K562 (cell line): Measurements from ENCODE around the gene MFSD6. TPM values are rescaled to one million over a fixed set of nuclear protein-coding genes. Genes with fewer than 3 reads are reported as not detected.

Experiments used
- ATAC-seq: fragments of 200-7000 bp; cut with Tn5 transposase; 3 replicates; pipeline ENCODE4 v1.9.1; 2020; ENCODE audit warnings: moderate library complexity
- BruUV-seq: library from RNA; stranded (reverse); fragments of 400-500 nt; replicated peaks from 2 replicates; lab custom pipeline; 2021; lab: Mats Ljungman, UMichigan
- CTCF ChIA-PET: fragments of 300-600 bp; formaldehyde crosslinking; extraction: SDS; loops from one replicate; lab custom pipeline; 2021; ENCODE audit warnings: low intra/inter-chr PET ratio; lab: Yijun Ruan, JAX
- POLR2A ChIA-PET: fragments of 300-600, 350-650 bp; sonication (Branson Sonifier 250); formaldehyde crosslinking; extraction: SDS; loops from one replicate; lab custom pipeline; 2021; ENCODE audit warnings: antibody characterized with exemption, inconsistent platforms; lab: Yijun Ruan, JAX
- DNase-seq, 4 experiments: peaks; one replicate each; pipeline versions ENCODE4 v3.0.0 to v3.0.0-alpha.2; 2011 to 2018; ENCODE audit warnings: low spot score in 3 of 4, mixed read lengths in 3 of 4; ENCODE audit errors: extremely low read depth in 1 of 4
- FAIRE-seq: peaks from 2 replicates; lab custom pipeline; 2011; peaks lifted over from hg19 to GRCh38; lab: Jason Lieb, UNC
- H2AFZ ChIP-seq: 2 replicates; pipeline ENCODE4 v1.6.0; 2011; ENCODE audit warnings: low read depth, low read length, control low read depth, inconsistent platforms
- H3K27ac ChIP-seq: fragments of 200-600 bp; 3 replicates; pipeline ENCODE4 v1.8.0; 2011; ENCODE audit warnings: low read depth, mild to moderate bottlenecking, control low read depth, inconsistent platforms, low read length, moderate library complexity, mixed read lengths; ENCODE audit errors: extremely low read depth
- H3K27me3 ChIP-seq, 2 experiments: fragments of 300-600 bp in 1 of 2; 2 replicates in 1 of 2; 3 replicates in 1 of 2; pipeline versions ENCODE4 v1.6.0 to v1.8.0; 2011; ENCODE audit warnings: inconsistent platforms in 2 of 2, low read length in 2 of 2, mild to moderate bottlenecking in 1 of 2, mixed read lengths in 1 of 2, moderate library complexity in 1 of 2; ENCODE audit not compliant: control insufficient read depth in 2 of 2, insufficient read depth in 2 of 2
- H3K36me3 ChIP-seq: fragments of 300-600 bp; 3 replicates; pipeline ENCODE4 v1.8.0; 2011; ENCODE audit warnings: mild to moderate bottlenecking, low read length, inconsistent platforms; ENCODE audit not compliant: control insufficient read depth, insufficient read depth
- H3K4me1 ChIP-seq, 2 experiments: fragments of 200-600 bp in 1 of 2; replicated peaks in 1 of 2; 2 replicates in 1 of 2; 3 replicates in 1 of 2; pipeline versions ENCODE4 v1.5.1 to v1.8.0; 2011; ENCODE audit warnings: inconsistent platforms in 2 of 2, low read length in 2 of 2, mild to moderate bottlenecking in 1 of 2, mixed read lengths in 1 of 2, moderate library complexity in 1 of 2; ENCODE audit not compliant: control insufficient read depth in 2 of 2, insufficient read depth in 2 of 2
- H3K4me2 ChIP-seq: 2 replicates; pipeline ENCODE4 v1.6.1; 2011; ENCODE audit warnings: low read length, control low read depth, inconsistent platforms, mixed read lengths; ENCODE audit not compliant: insufficient read depth
- H3K4me3 ChIP-seq: fragments of 200-600 bp; sonication (generic), shearing (Covaris generic); 2 replicates; pipeline ENCODE4 v1.5.1; 2016; ENCODE audit warnings: control low read depth, inconsistent platforms
- H3K79me2 ChIP-seq: fragments of 200-600 bp; 3 replicates; pipeline ENCODE4 v1.8.0; 2011; ENCODE audit warnings: low read length, inconsistent platforms; ENCODE audit not compliant: control insufficient read depth, insufficient read depth
- H3K9ac ChIP-seq, 2 experiments: 2 replicates each; pipeline versions ENCODE4 v1.6.0 to v1.6.1; 2011; ENCODE audit warnings: low read depth in 2 of 2, low read length in 2 of 2, control low read depth in 1 of 2, inconsistent platforms in 1 of 2, mild to moderate bottlenecking in 1 of 2, mixed read lengths in 1 of 2; ENCODE audit not compliant: insufficient read depth in 1 of 2
- H3K9me1 ChIP-seq: one replicate; pipeline ENCODE4 v1.6.0; 2011; ENCODE audit warnings: inconsistent platforms, mild to moderate bottlenecking, low read length, moderate library complexity; ENCODE audit not compliant: control insufficient read depth, insufficient read depth
- H3K9me3 ChIP-seq: replicated peaks from 2 replicates; pipeline ENCODE4 v1.5.1; 2011; ENCODE audit warnings: low read depth, low read length, inconsistent platforms; ENCODE audit not compliant: control insufficient read depth, insufficient read depth
- H4K20me1 ChIP-seq: replicated peaks from 2 replicates; pipeline ENCODE4 v1.6.1; 2011; ENCODE audit warnings: low read length, inconsistent platforms, mixed read lengths; ENCODE audit not compliant: control insufficient read depth, insufficient read depth
- ARNT ChIP-seq, 2 experiments: fragments of 450-650 bp; IDR thresholded peaks; 2 replicates each; pipeline ENCODE4 v1.6.1; 2016; ENCODE audit warnings: mild to moderate bottlenecking in 1 of 2
- CREB1 ChIP-seq, 2 experiments: sonication (generic) in 1 of 2; formaldehyde crosslinking in 1 of 2; IDR thresholded peaks; 2 replicates each; pipeline versions ENCODE4 v1.6.1 to v1.8.0; 2012 to 2022; ENCODE audit warnings: inconsistent platforms in 1 of 2, mild to moderate bottlenecking in 1 of 2, missing genetic modification reagents in 1 of 2, moderate library complexity in 1 of 2
- EWSR1 ChIP-seq: fragments of 450-650 bp; IDR thresholded peaks from 2 replicates; pipeline ENCODE4 v1.6.1; 2018; ENCODE audit warnings: borderline replicate concordance, mild to moderate bottlenecking, low read depth, moderate library complexity; ENCODE audit not compliant: partially characterized antibody
- HLTF ChIP-seq: fragments of 450-650 bp; IDR thresholded peaks from 2 replicates; pipeline ENCODE4 v1.6.1; 2016
- HMBOX1 ChIP-seq: sonication (generic); IDR thresholded peaks from 2 replicates; pipeline ENCODE4 v1.6.1; 2016
- ILF3 ChIP-seq: fragments of 450-650 bp; IDR thresholded peaks from 2 replicates; pipeline ENCODE4 v1.6.1; 2018; ENCODE audit warnings: antibody characterized with exemption, mild to moderate bottlenecking, moderate library complexity, borderline replicate concordance
- RNF219 ChIP-seq: fragments of 250-450 bp; sonication (Bioruptor Pico); IDR thresholded peaks from 2 replicates; pipeline ENCODE4 v1.5.0; 2022; ENCODE audit warnings: mild to moderate bottlenecking
- THAP12 ChIP-seq: fragments of 250-450 bp; sonication (Bioruptor Pico); IDR thresholded peaks from 2 replicates; pipeline ENCODE4 v1.9.0; 2021; ENCODE audit warnings: mild to moderate bottlenecking, inconsistent platforms
- ZC3H11A ChIP-seq: IDR thresholded peaks from 2 replicates; pipeline ENCODE4 v1.6.1; 2012; ENCODE audit warnings: low read depth, low read length, improper control_type of control experiment
- ZNF12 ChIP-seq: sonication (generic); formaldehyde crosslinking; IDR thresholded peaks from 2 replicates; pipeline ENCODE4 v1.4.0; 2020; ENCODE audit warnings: mild to moderate bottlenecking, missing genetic modification reagents
- ZNF232 ChIP-seq: sonication (generic); formaldehyde crosslinking; IDR thresholded peaks from 2 replicates; pipeline ENCODE4 v1.8.0; 2022; ENCODE audit warnings: mild to moderate bottlenecking, missing genetic modification reagents
- WGBS: fragments of 100-300 bp; shearing (Covaris generic); methylation state at CpG from one replicate; pipeline ENCODE4 v1.1.6; 2016; ENCODE audit warnings: low coverage, mixed read lengths; ENCODE audit not compliant: insufficient coverage; ENCODE audit errors: missing lambda C conversion rate; 5-methylcytosine and 5-hydroxymethylcytosine counted together
- in situ Hi-C: fragments of 300-500 bp; cut with MboI; formaldehyde crosslinking; loops from 4 replicates; pipeline ENCODE4 v1.15.0; 2018; ENCODE audit warnings: inconsistent platforms, mixed read lengths
- intact Hi-C: fragments of 100-400 bp; cut with micrococcal nuclease; formaldehyde crosslinking; loops from 2 replicates; pipeline ENCODE4 v1.14.2; 2022
- polyA plus RNA-seq, 8 experiments: library from polyadenylated mRNA; depleted of rRNA in 4 of 8; stranded (reverse) in 5 of 8; unstranded in 3 of 8; fragments of >200 nt; fragmentation: Nextera tagmentation in 2 of 8; fragmentation: Illumina TruSeq in 1 of 8; extraction: Ambion mirVana in 2 of 8; extraction: Trizol in 1 of 8; gene quantifications; 2 replicates each; pipeline versions ENCODE4 v1.2.1 to v1.2.3, GENCODE V29; 2011 to 2014; ENCODE audit warnings: inconsistent platforms in 1 of 8, missing spikeins in 1 of 8
- total RNA-seq, 7 experiments: library from RNA; depleted of rRNA in 6 of 7; stranded (reverse); fragments of >200 nt in 6 of 7; fragmentation: Illumina TruSeq in 2 of 7; extraction: Trizol in 2 of 7; gene quantifications; 2 replicates each; pipeline versions ENCODE4 v1.2.1 to v1.2.3, GENCODE V29; 2011 to 2021; ENCODE audit warnings: low replicate concordance in 1 of 7

Gene MFSD6
- total and polyA plus RNA-seq, 9 of the 15 experiments (the other 6 are each of a cell fraction or from before 2014, with no cell fraction given): 1.1 to 7.9 (median 4.4) TPM

- TF ChIP-seq EWSR1: no peak
- TF ChIP-seq ZNF12 (CRISPR knock-in tag): peak; percentile 96
- TF ChIP-seq, all 486 proteins: peak for 1
- 80% methylated on average over 3 of the region's 3 CpGs for WGBS
- CTCF ChIA-PET: no interaction called here
- no peaks in the 10 kb centered on the region for H4K20me1 ChIP-seq
- in situ Hi-C loops: no loop called here
- H3K36me3 ChIP-seq: no peaks in the 10 kb centered on the region
- H3K9ac ChIP-seq: no peak overlapping the region
- no peak overlapping the region for H3K4me2 ChIP-seq
- BruUV-seq: no TSS peak
- no peak for DNase-seq
- H3K9me3 ChIP-seq: no peaks in the 10 kb centered on the region
- H3K27ac ChIP-seq: no peak overlapping the region
- H2AFZ ChIP-seq: no peak overlapping the region
- no peak for FAIRE-seq
- intact Hi-C loops: no loop called here
- H3K9me1 ChIP-seq: no peaks in the 10 kb centered on the region
- no peaks in the 10 kb centered on the region; a peak in 1 of 5 replicates for H3K4me1 ChIP-seq
- H3K4me3 ChIP-seq: no peak overlapping the region
- POLR2A ChIA-PET: no interaction called here
- H3K79me2 ChIP-seq: no peaks in the 10 kb centered on the region
- H3K27me3 ChIP-seq: no peaks in the 10 kb centered on the region
- ATAC-seq: no peak
Observed at GRCh38 chr2:190387422-190387821, 20.7 kb upstream of the MFSD6 start.

- H3K4me3 ChIP-seq: no peak overlapping the region
- H3K9ac ChIP-seq: no peak overlapping the region
- no peak for DNase-seq
- no peaks in the 10 kb centered on the region for H3K36me3 ChIP-seq
- no peaks in the 10 kb centered on the region for H3K27me3 ChIP-seq
- WGBS: 47% methylated on average over 2 of the region's 2 CpGs
- no peak for ATAC-seq
- no peaks in the 10 kb centered on the region for H3K4me1 ChIP-seq
- no peak for FAIRE-seq
- in situ Hi-C loops: no loop called here
- ChIA-PET CTCF (no interaction called here), POLR2A (interaction anchor here (1.0 kb wide), 1 partner anchor 16 kb away, joined by 3 read pairs; no protein-coding TSS in a partner anchor)
- H3K4me2 ChIP-seq: no peak overlapping the region
- no peaks in the 10 kb centered on the region for H4K20me1 ChIP-seq
- H2AFZ ChIP-seq: no peak overlapping the region
- H3K9me1 ChIP-seq: no peaks in the 10 kb centered on the region
- no peak overlapping the region for H3K27ac ChIP-seq
- H3K79me2 ChIP-seq: no peaks in the 10 kb centered on the region
- TF ChIP-seq ZC3H11A: no peak
- no peak for TF ChIP-seq ILF3
- TF ChIP-seq ZNF232: no peak
- no peak for TF ChIP-seq HMBOX1
- no peak for TF ChIP-seq RNF219 (CRISPR knock-in tag)
- no peak for TF ChIP-seq ARNT (IDR thresholded peaks at IDR 0.05)
- TF ChIP-seq CREB1 (IDR thresholded peaks at IDR 0.05): no peak
- no peak for TF ChIP-seq CREB1 (CRISPR knock-in tag; IDR thresholded peaks at IDR 0.05)
- TF ChIP-seq HLTF: no peak
- TF ChIP-seq THAP12 (CRISPR knock-in tag): no peak
- TF ChIP-seq, all 486 proteins: peak for 0
- no peaks in the 10 kb centered on the region for H3K9me3 ChIP-seq
- intact Hi-C loops: no loop called here
- no TSS peak for BruUV-seq
Observed at GRCh38 chr2:190396271-190396670, 11.9 kb upstream of the MFSD6 start.
